ENCODE data around the gene RAD51D. TPM values are rescaled to one million over a fixed set of nuclear protein-coding genes. Genes with fewer than 3 reads are reported as not detected.

Gene RAD51D
- total and polyA plus RNA-seq, 10 of the 15 experiments (the other 5 are each of a cell fraction or from before 2014, with no cell fraction given) = 2.6 to 29.3 (median 13.5) TPM

- RAD21 ChIA-PET (ENCODE audit: unreplicated experiment) = no interaction called here
- Histone ChIP-seq H3K4me1 (ENCODE audit: control insufficient read depth, insufficient read depth, low read length) (no peaks in the 10 kb centered on the region), H2AFZ (ENCODE audit: control insufficient read depth, low read depth, low read length) (no peak overlapping the region), H3K27me3 (replicated peaks in 1 of 2; ENCODE audit: control insufficient read depth in 2 of 2, insufficient read depth in 2 of 2, low read length in 1 of 2) (peaks cover 1 to 3% of the 10 kb centered on the region in 2 experiments; a peak in 2 of 4 replicates), H3K27ac (ENCODE audit: control insufficient read depth, insufficient read depth) (no peak overlapping the region), H3K4me2 (ENCODE audit: control insufficient read depth, insufficient read depth) (no peak overlapping the region), H3K79me2 (ENCODE audit: control insufficient read depth, insufficient read depth, low read length) (no peaks in the 10 kb centered on the region), H3K36me3 (ENCODE audit: control insufficient read depth in 2 of 2, insufficient read depth in 2 of 2, low read length in 1 of 2) (no peaks in the 10 kb centered on the region), H3K9ac (ENCODE audit: control insufficient read depth, insufficient read depth, low read length) (no peak overlapping the region), H3K9me3 (replicated peaks; ENCODE audit: control insufficient read depth, insufficient read depth, low read length) (no peaks in the 10 kb centered on the region), H4K20me1 (ENCODE audit: control insufficient read depth, insufficient read depth) (no peaks in the 10 kb centered on the region), H3K4me3 (no peak overlapping the region)
- DNase-seq (ENCODE audit: low read depth, low spot score) (no peak), FAIRE-seq (no peak), ATAC-seq (no peak)
- in situ Hi-C loops (cut with MboI) (loop anchor here (10.0 kb wide), 1 partner anchor 584 kb away; no protein-coding TSS in a partner anchor), intact Hi-C loops (cut with micrococcal nuclease; ENCODE audit: unreplicated experiment) (no loop called here)
- SMC1A ChIA-PET (ENCODE audit: uncharacterized antibody, unreplicated experiment) = no interaction called here
- no TSS peak for BruUV-seq (replicated peaks)
- 23% methylated on average over 13 of the region's 13 CpGs for WGBS (ENCODE audit: insufficient coverage, insufficient replicate concordance, low lambda C conversion rate, missing lambda C conversion rate)
- POLR2A ChIA-PET = no interaction called here
- CTCF ChIA-PET = interaction anchor here (0.8 to 1.2 kb wide), 2 partner anchors 17 to 373 kb away, joined by 3 read pairs; no protein-coding TSS in a partner anchor
- TF ChIP-seq SMC3 (IDR thresholded peaks at IDR 0.05; ENCODE audit: borderline replicate concordance, low read length) = no peak
- TF ChIP-seq TCF3 (IDR thresholded peaks at IDR 0.05; ENCODE audit: borderline replicate concordance, insufficient read depth, low read depth, low read length) = no peak
- no peak for TF ChIP-seq E4F1 (IDR thresholded peaks at IDR 0.05; ENCODE audit: borderline replicate concordance, partially characterized antibody)
- no peak for TF ChIP-seq NR2C1 (IDR thresholded peaks at IDR 0.05)
- TF ChIP-seq FOXK2 (IDR thresholded peaks at IDR 0.05) = no peak
- no peak for TF ChIP-seq POU2F2 (IDR thresholded peaks at IDR 0.05; ENCODE audit: borderline replicate concordance, low read depth, low read length)
- TF ChIP-seq CBX5 (IDR thresholded peaks at IDR 0.05; ENCODE audit: low read depth) = no peak
- TF ChIP-seq MYC (IDR thresholded peaks at IDR 0.05; ENCODE audit: insufficient read depth, insufficient read length, insufficient replicate concordance, low read length, severe bottlenecking) = no peak
- no peak for TF ChIP-seq HSF1 (IDR thresholded peaks at IDR 0.05; ENCODE audit: low read depth, low read length)
- no peak for TF ChIP-seq BCLAF1 (IDR thresholded peaks at IDR 0.05)
- TF ChIP-seq SMAD5 (IDR thresholded peaks at IDR 0.05; ENCODE audit: low read depth) = no peak
- TF ChIP-seq ZZZ3 (IDR thresholded peaks at IDR 0.05; ENCODE audit: control insufficient read depth, insufficient read length, low read depth) = no peak
Observed at GRCh38 chr17:35160354-35161201, 40.9 kb upstream of the RAD51D start.
